HFFc6 (cell line): ENCODE data around the gene AMBN. TPM values are rescaled to one million over a fixed set of nuclear protein-coding genes. Genes with fewer than 3 reads are reported as not detected.
"Not testable (repeated sequence)": the region's sequence is repeated elsewhere in the genome, so short reads cannot be mapped to it uniquely, and the experiment has no call there.

ENCODE experiments used
- DNase-seq: peaks from one replicate; pipeline ENCODE4 v3.0.0-alpha.2; 2018
- H3K27ac Mint-ChIP-seq: 2 replicates; pipeline ENCODE4 v1.8.0; 2020; ENCODE audit warnings: mild to moderate bottlenecking, mixed read lengths
- H3K27me3 Mint-ChIP-seq: 2 replicates; pipeline ENCODE4 v1.8.0; 2021; ENCODE audit warnings: mild to moderate bottlenecking, moderate library complexity, mixed read lengths; ENCODE audit not compliant: insufficient read depth
- H3K36me3 Mint-ChIP-seq: 2 replicates; pipeline ENCODE4 v1.8.0; 2021; ENCODE audit warnings: low read depth, mixed read lengths
- H3K4me1 Mint-ChIP-seq: 2 replicates; pipeline ENCODE4 v1.8.0; 2020; ENCODE audit warnings: low read depth, mixed read lengths
- H3K4me3 Mint-ChIP-seq: 2 replicates; pipeline ENCODE4 v1.8.0; 2020; ENCODE audit warnings: mild to moderate bottlenecking, moderate library complexity, mixed read lengths
- H3K9me3 Mint-ChIP-seq: 2 replicates; pipeline ENCODE4 v1.8.0; 2020; ENCODE audit warnings: mild to moderate bottlenecking, mixed read lengths
- CTCF ChIP-seq: fragments of 200-600 bp; sonication (generic); IDR thresholded peaks from 2 replicates; pipeline ENCODE4 v1.5.0; 2021; ENCODE audit warnings: antibody characterized with exemption, mild to moderate bottlenecking
- total RNA-seq, 6 experiments: library from RNA; stranded (reverse); fragmentation: NEBNext Ultra II Directional; extraction: Animal tissue kit (Norgen Biotek cat#: 25700); gene quantifications; 2 replicates in 1 of 6; 3 replicates in 5 of 6; pipeline ENCODE4 v1.2.3, GENCODE V29; 2021

Gene AMBN
- total RNA-seq, 6 experiments from 2014 or later = not detected

GRCh38 chr4:70640192-70640591 is 48.1 kb downstream of the AMBN start:
- TF ChIP-seq CTCF = no peak
- no peak for DNase-seq
- Mint-ChIP-seq H3K4me3 (no peak overlapping the region), H3K4me1 (peaks cover 5% of the 10 kb centered on the region; the same call in 1 of the 2 replicates), H3K27me3 (no peaks in the 10 kb centered on the region; the same call in 1 of the 2 replicates), H3K27ac (no peak overlapping the region), H3K36me3 (no peaks in the 10 kb centered on the region), H3K9me3 (no peaks in the 10 kb centered on the region)

GRCh38 chr4:70650741-70651140 is 58.7 kb downstream of the AMBN start:
- not testable (repeated sequence) for H3K9me3 Mint-ChIP-seq, H3K36me3 Mint-ChIP-seq, DNase-seq, H3K27me3 Mint-ChIP-seq, H3K4me3 Mint-ChIP-seq, H3K27ac Mint-ChIP-seq
- peaks cover 31% of the 10 kb centered on the region for H3K4me1 Mint-ChIP-seq

GRCh38 chr4:70651864-70652506 is 59.9 kb downstream of the AMBN start:
- Mint-ChIP-seq H3K4me3 (peak overlapping the region; percentile 66; the same call in 1 of the 2 replicates), H3K4me1 (peaks cover 31% of the 10 kb centered on the region)
- DNase-seq = peak; percentile 43

GRCh38 chr4:70654605-70655011 is 62.6 kb downstream of the AMBN start:
- Mint-ChIP-seq H3K36me3 (no peaks in the 10 kb centered on the region), H3K4me1 (peaks cover 21% of the 10 kb centered on the region), H3K27me3 (no peaks in the 10 kb centered on the region; the same call in 1 of the 2 replicates), H3K9me3 (no peaks in the 10 kb centered on the region), H3K27ac (no peak overlapping the region), H3K4me3 (no peak overlapping the region)
- no peak for TF ChIP-seq CTCF
- no peak for DNase-seq

More at GRCh38 chr4:70651864-70652506, 59.9 kb downstream of the AMBN start:
- no peak overlapping the region; the same call in 1 of the 2 replicates for H3K27ac Mint-ChIP-seq
- no peaks in the 10 kb centered on the region for H3K9me3 Mint-ChIP-seq
- H3K36me3 Mint-ChIP-seq = no peaks in the 10 kb centered on the region
- H3K27me3 Mint-ChIP-seq = no peaks in the 10 kb centered on the region; the same call in 1 of the 2 replicates
- TF ChIP-seq CTCF = peak; percentile 82

Other genes starting within 250 kb of the AMBN start
- not detected for gene SMR3A, start 231.5 kb upstream of the AMBN start, total RNA-seq
- not detected for gene SMR3B, start 209.1 kb upstream of the AMBN start, total RNA-seq
- not detected for gene OPRPN, start 194.3 kb upstream of the AMBN start, total RNA-seq
- gene MUC7, start 120.1 kb upstream of the AMBN start, total RNA-seq = not detected
- gene AMTN, start 73.7 kb upstream of the AMBN start, total RNA-seq = not detected
- under 1 TPM in 5 of 6 experiments, not detected in 1; 0.02 to 0.14 (median 0.10) TPM for gene ENAM, start 36.5 kb downstream of the AMBN start, total RNA-seq
- gene JCHAIN, start 74.3 kb downstream of the AMBN start, total RNA-seq = 1 to 10 TPM in 1 of 6 experiments, under 1 TPM in 4, not detected in 1; 0.15 to 1.3 (median 0.46) TPM
- gene UTP3, start 96.3 kb downstream of the AMBN start, total RNA-seq = 10 to 100 TPM; 38.8 to 48.0 (median 43.1) TPM
- 10 to 100 TPM; 35.7 to 44.8 (median 38.4) TPM for gene RUFY3, start 129.7 kb downstream of the AMBN start, total RNA-seq
- gene GRSF1, start 247.6 kb downstream of the AMBN start, total RNA-seq = 100 to 1,000 TPM in 5 of 6 experiments, 10 to 100 TPM in 1; 99.1 to 110 (median 109) TPM